GM18526 (cell line): ENCODE data around the gene IGHMBP2.

Source experiments
- POLR2A ChIP-seq: IDR thresholded peaks from 3 replicates; pipeline ENCODE4 v1.6.1; 2011; ENCODE audit not compliant: insufficient read length; ENCODE audit errors: extremely low read depth

IGHMBP2 gene

GRCh38 chr11:68880851-68881250, 22.8 kb upstream of the IGHMBP2 start:
- TF ChIP-seq POLR2A, result no peak

- TF ChIP-seq POLR2A, result no peak
Observed at GRCh38 chr11:68881320-68881719, 22.4 kb upstream of the IGHMBP2 start.

GRCh38 chr11:68882391-68882790, 21.3 kb upstream of the IGHMBP2 start:
- TF ChIP-seq POLR2A, result no peak

- TF ChIP-seq POLR2A, result no peak
Observed at GRCh38 chr11:68889948-68890446, 13.7 kb upstream of the IGHMBP2 start.

GRCh38 chr11:68890490-68891231, 13.0 kb upstream of the IGHMBP2 start:
- TF ChIP-seq POLR2A, result no peak

GRCh38 chr11:68891351-68891948, 12.2 kb upstream of the IGHMBP2 start:
- no peak for TF ChIP-seq POLR2A

GRCh38 chr11:68892576-68892975, 11.1 kb upstream of the IGHMBP2 start:
- no peak for TF ChIP-seq POLR2A

GRCh38 chr11:68893282-68893681, 10.4 kb upstream of the IGHMBP2 start:
- TF ChIP-seq POLR2A, result no peak

GRCh38 chr11:68896171-68896959, 7.3 kb upstream of the IGHMBP2 start:
- TF ChIP-seq POLR2A, result no peak

GRCh38 chr11:68897441-68897840, 6.2 kb upstream of the IGHMBP2 start:
- TF ChIP-seq POLR2A, result no peak

GRCh38 chr11:68900835-68901381, 2.8 kb upstream of the IGHMBP2 start:
- TF ChIP-seq POLR2A, result no peak

- TF ChIP-seq POLR2A, result no peak
Observed at GRCh38 chr11:68904248-68904847, 657 bp downstream of the IGHMBP2 start.

GRCh38 chr11:68905421-68906360, 2.0 kb downstream of the IGHMBP2 start:
- no peak for TF ChIP-seq POLR2A

GRCh38 chr11:68908273-68908672, 4.6 kb downstream of the IGHMBP2 start:
- no peak for TF ChIP-seq POLR2A
